Globus pallidus (tissue), 1 donor: ENCODE results near the gene NRSN2.

Experiments used
- DNase-seq: peaks from one replicate; pipeline ENCODE4 v3.0.0-alpha.2; 2015; ENCODE audit warnings: low spot score

The NRSN2 gene

DNA sequence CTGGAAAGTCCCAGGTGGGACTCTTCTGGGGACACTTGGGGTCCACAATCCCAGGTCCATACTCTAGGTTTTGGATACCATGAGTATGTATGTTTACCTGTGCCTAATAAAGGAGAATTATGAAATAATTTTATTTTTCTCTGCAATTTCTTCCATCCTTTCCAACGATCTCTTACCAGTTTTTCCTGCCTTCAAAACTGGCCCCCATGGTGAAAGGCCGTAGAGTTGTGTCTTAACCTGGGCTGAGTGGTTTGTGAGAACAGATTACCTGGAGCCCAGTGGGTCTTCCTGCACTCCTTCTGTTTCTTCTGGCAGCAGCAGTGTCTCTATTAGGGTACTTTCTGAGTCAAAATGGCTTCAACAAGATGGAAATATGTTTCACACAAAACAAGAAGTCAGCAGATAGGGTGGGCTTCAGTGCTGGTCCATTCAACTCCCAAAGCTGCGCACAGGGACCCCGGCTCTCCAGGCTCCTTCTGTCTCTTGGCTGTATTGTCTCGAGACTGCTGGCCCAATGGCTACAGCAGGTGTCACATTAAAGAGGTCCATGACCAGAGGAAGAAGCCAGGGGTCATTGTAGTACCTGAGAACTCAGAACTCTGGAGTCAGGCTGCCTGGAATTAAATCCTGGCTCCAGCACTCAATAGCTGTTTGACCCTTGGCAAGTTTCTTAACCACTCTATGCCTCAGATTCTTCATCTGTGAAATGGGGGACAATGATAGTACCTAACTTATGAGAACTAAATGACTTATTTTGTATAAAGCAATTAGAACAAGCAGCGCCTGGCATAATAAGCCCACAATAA is 50.7 kb downstream of the NRSN2 start:
- no peak for DNase-seq

DNA sequence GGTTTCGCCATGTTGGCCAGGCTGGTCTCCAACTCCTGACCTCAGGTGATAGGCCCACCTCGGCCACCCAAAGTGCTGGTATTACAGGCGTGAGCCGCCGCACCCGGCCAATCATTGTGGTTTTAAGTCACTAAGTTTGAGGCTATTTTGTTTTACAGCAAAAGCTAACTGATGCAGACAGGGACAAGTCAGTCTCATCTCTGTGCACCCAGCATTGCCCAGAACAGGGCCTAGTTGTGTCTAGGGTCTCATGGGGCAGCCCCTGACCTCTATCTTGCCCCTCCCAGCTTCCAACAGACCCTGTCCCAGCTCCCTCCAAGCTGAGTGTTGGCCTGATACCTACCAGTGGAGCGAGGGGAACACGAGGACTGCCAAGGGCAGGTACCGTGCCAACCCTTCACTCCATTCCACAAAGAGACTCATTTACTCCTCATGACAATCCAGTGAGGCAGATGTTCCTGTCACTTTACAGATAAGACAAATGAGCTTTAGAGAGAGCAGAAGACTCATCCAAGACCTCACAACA is 52.3 kb downstream of the NRSN2 start:
- no peak for DNase-seq

DNA sequence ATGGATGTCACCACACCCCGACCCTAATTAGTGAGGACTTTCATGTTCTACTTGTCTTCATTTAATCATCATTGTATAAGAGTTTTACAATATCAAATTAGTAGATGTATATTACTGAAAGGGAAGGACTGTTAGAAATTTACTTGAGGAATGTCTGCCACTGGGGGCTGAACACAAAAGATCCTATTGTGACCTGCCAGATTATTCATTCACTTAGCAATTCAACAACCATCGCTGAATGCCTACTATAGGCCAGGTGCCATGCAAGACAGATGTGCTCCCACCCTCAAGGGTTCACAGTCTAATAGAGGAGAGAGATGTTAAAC is 53.2 kb downstream of the NRSN2 start:
- no peak for DNase-seq

DNA sequence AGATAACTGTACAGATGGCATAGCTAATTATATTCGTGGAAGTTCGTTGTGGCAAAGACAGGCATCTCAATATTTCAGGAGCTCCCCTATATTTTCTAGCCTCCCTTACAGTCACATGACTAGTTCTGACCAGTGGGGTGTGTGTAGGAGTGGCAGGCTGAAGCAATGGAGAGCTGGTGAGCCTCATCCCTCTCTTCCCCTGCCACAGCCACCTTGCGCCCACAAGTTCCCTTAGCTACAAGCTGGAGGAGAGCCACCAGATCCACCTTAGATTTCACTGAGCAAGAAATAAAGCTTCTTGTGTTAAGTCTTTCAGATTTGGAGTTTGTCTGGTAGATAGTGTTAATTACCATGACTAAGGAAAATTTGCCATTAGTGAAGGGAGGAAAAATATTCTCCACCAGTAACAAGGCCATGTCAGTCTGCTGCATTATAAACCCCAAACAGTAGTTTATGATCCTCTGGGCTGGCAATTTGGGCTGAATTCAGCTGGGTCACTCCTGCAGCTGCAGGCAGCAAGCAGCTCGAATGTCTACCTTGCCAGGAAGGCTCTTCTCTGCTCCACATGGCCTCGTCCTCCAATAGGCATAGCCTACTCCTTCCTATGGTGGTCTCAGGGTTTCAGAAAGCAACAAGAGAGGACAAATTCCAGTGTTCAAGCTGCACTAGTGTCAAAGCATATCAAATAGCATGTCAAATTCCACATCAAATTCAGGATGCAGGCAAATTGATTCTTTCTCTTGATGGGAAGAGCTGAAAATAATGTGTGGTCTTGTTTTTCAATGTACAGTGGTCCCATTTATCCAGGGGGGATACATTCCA is 53.8 kb downstream of the NRSN2 start:
- no peak for DNase-seq

DNA sequence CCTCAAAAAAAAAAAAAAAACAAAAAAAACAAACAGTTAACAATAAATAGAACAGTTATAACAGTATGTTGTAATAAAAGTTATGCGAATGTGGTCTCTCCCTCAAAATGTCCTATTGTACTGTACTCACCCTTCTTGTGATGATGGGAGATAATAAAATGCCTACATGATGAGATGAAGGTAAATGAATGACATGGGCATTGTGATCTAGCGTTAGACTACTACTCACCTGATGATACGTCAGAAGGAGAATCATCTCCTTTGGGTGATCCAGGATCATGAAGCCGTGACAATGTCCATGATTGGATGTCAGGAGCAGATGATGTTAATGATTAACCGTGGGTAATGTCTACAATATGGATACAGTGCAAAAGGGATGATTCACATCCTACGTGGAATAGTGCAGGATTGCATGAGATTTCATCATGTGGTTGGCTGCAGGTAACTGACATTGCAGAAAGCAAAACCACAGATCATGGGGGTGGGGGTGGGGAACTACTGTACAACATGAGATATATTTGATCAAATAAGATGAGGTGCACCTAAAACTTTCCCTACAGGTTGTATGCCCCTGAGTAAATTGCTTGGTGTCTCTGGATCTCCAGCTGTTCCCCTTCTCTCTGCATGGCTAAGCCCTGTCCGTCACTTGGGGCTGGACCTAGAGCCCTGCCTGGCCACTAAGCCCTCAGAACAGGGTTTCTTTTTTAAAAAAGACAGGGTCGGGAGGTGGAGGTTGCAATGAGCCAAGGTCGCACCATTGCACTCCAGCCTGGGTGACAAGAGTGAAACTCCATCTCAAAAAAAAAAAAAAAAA is 55.0 kb downstream of the NRSN2 start:
- no peak for DNase-seq

DNA sequence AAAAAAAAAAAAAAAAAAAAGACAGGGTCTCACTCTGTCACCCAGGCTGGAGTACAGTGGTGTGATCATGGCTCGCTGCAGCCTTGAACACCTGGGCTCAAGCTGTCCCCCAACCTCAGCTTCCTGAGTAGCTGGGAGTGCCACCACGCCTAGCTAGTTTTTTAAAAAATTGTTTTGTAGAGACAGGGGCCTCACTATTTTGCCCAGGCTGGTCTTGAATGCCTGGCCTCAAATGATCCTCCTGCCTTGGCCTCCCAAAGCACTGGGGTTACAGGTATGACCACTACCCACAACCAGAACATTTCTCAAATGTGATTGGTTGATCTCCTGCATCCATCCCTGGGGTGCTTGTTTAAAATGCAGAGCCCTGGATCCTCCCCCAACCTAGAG is 55.6 kb downstream of the NRSN2 start:
- no peak for DNase-seq

DNA sequence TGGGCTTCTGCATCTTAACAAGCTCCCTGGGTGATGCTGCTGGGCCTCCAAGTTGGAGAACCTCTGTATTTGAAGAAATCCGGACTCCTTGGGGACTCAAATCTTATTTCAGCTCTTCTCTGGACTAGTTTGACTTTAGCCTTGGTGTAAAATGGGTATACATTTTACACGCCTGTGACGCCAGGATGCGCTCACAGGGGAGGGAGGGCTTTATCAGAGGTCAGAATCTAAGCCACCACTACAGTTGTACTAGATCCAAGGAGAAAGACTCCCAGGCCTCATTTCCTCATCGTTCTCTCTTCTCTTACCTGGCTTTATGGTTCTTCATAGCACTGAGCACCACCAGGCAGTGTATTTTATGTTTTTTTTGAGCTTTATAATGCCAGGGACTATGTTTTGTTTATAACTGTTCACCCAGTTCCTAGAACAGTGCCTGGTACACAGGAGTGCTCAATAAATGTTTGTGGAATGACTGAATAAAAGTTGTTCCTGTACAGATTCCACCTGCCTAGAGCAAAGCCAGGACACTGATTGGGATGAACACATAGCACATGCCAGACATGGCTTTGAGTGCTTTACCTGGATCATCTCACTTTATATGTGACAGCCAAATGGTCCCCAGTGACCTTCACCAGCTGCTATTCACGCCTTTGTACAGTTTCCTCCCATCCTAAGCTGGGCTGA is 56.1 kb downstream of the NRSN2 start:
- DNase-seq = no peak

DNA sequence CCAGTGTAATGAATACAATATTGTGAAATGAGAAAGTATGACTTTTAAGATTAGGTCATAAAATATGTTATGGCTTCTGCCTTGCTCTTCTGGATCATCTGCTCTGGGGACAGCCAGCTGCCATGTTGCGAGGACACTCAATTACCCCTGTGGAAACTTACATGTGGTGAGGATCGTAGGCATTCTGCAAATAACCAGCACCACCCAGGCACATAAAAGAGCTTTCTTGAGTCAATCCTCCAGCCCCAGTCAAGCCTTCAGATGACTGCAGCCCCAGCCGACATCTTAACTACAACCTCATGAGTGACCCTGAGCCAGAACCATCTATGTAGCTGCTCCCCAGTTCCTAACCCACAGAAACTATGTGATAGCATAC is 56.7 kb downstream of the NRSN2 start:
- DNase-seq = no peak

DNA sequence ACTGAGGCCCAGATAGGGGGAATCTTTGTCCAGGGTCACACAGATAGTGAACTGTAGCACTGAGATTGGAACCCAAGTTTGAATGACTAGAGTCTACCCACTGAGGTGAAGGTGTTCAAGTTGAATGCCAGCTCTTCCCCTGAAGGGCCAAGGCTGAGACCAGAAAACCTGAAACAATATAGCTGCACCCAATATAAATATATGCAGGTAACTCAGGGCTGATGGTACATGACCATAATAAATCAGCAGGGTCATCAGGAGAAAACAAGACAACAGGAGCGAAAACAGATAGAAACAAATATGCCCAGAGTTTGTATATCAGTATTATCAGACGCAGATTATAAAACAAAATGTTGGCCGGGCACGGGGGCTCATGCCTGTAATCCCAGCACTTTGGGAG is 57.2 kb downstream of the NRSN2 start:
- no peak for DNase-seq
